HG02642 (cell line): ENCODE results near the gene NFS1.
A peak's percentile ranks its signal among the peaks of the same experiment; 100 is the strongest.

Experiments
- ATAC-seq: cut with Tn5 transposase; IDR thresholded peaks from one replicate; pipeline ENCODE4 v1.9.1; 2021; ENCODE audit warnings: mild to moderate bottlenecking; ENCODE audit not compliant: unreplicated experiment, poor library complexity

Gene NFS1

GRCh38 chr20:35619196-35620095 is 79.7 kb downstream of the NFS1 start:
- ATAC-seq, result peak; percentile 41

GRCh38 chr20:35618263-35619131 is 80.7 kb downstream of the NFS1 start:
- no peak for ATAC-seq
